K562 (cell line): ENCODE results near the gene YWHAB.

Experiments used
- CBX5 ChIP-seq: IDR thresholded peaks from 2 replicates; pipeline ENCODE4 v1.6.1; 2014; ENCODE audit warnings: low read depth, borderline replicate concordance
- EHMT2 ChIP-seq: fragments of 450-650 bp; IDR thresholded peaks from 2 replicates; pipeline ENCODE4 v1.6.1; 2018; ENCODE audit warnings: antibody characterized with exemption
- EZH2 ChIP-seq: IDR thresholded peaks from 2 replicates; pipeline ENCODE4 v1.6.1; 2012; ENCODE audit warnings: low read depth, mild to moderate bottlenecking, inconsistent platforms, low read length, borderline replicate concordance
- FOS ChIP-seq: IDR thresholded peaks from 3 replicates; pipeline ENCODE4 v1.6.1; 2011; ENCODE audit not compliant: insufficient read length; ENCODE audit errors: extremely low read depth
- FOXK1 ChIP-seq: sonication (generic); formaldehyde crosslinking; IDR thresholded peaks from 2 replicates; pipeline ENCODE4 v1.8.0; 2022; ENCODE audit warnings: missing genetic modification reagents, mild to moderate bottlenecking, borderline replicate concordance
- FOXM1 ChIP-seq, 2 experiments: fragments of 450-650 bp in 1 of 2; sonication (generic) in 1 of 2; formaldehyde crosslinking in 1 of 2; IDR thresholded peaks; 2 replicates each; pipeline versions ENCODE4 v1.6.1 to v1.9.0; 2017 to 2022; ENCODE audit warnings: low read depth in 2 of 2, mild to moderate bottlenecking in 2 of 2, missing genetic modification reagents in 1 of 2, moderate library complexity in 1 of 2
- KLF13 ChIP-seq: fragments of 450-650 bp; IDR thresholded peaks from 2 replicates; pipeline ENCODE4 v1.6.1; 2016; ENCODE audit warnings: missing genetic modification characterization, low read depth, mild to moderate bottlenecking, missing compliant biosample characterization, moderate library complexity, borderline replicate concordance
- MYC ChIP-seq, 2 experiments: fragments of 250-450 bp in 1 of 2; sonication (Bioruptor Pico) in 1 of 2; IDR thresholded peaks; 2 replicates each; pipeline versions ENCODE4 v1.5.1 to v1.6.1; 2012 to 2021; ENCODE audit warnings: low read depth in 2 of 2, borderline replicate concordance in 1 of 2, improper control_type of control experiment in 1 of 2, low read length in 1 of 2, mild to moderate bottlenecking in 1 of 2, moderate library complexity in 1 of 2
- NFXL1 ChIP-seq: fragments of 450-650 bp; formaldehyde crosslinking; IDR thresholded peaks from 2 replicates; pipeline ENCODE4 v1.4.0; 2021; ENCODE audit warnings: mild to moderate bottlenecking
- PRPF4 ChIP-seq: fragments of 200-400 bp; formaldehyde crosslinking; IDR thresholded peaks from one replicate; pipeline ENCODE4 v1.6.1; 2017; ENCODE audit warnings: low read length, low read depth, mild to moderate bottlenecking; ENCODE audit not compliant: insufficient read depth, poor library complexity, severe bottlenecking
- RBM15 ChIP-seq: fragments of 200-400 bp; formaldehyde crosslinking; IDR thresholded peaks from 2 replicates; pipeline ENCODE4 v1.6.1; 2018; ENCODE audit warnings: mild to moderate bottlenecking, low read length, moderate library complexity; ENCODE audit not compliant: insufficient read depth

DNA sequence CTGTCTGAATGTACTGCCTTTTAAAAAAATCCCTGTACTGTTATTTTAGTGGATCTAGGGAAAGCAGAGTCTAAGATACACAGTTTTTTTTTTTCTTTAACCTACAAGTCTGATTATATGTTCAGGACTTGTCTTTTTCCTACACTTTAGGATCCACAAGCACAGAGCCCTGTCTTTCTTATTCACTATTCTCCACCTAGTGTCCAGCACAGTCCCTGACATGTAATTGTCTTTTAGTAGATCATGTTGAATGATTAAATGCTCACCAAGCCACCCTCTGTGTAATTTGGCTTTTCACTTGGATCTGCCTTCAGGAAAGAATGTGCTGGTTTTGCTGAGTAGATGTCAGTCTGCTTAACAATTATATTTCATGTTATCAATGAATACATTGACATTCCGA is 35.8 kb upstream of the YWHAB start:
- TF ChIP-seq EZH2 (no peak), PRPF4 (no peak), RBM15 (no peak), FOS (no peak), NFXL1 (CRISPR knock-in tag) (no peak), FOXM1 (IDR thresholded peaks at IDR 0.05; ENCODE audit: low read depth) (no peak), FOXM1 (CRISPR knock-in tag; IDR thresholded peaks at IDR 0.05; ENCODE audit: low read depth) (no peak), KLF13 (tag) (no peak), FOXK1 (CRISPR knock-in tag) (no peak), CBX5 (no peak), EHMT2 (no peak), MYC (IDR thresholded peaks at IDR 0.05; ENCODE audit: low read depth, low read length) (no peak), MYC (CRISPR knock-in tag; IDR thresholded peaks at IDR 0.05; ENCODE audit: borderline replicate concordance, low read depth) (no peak)
